ENCODE data around the gene FBXL13. TPM values are rescaled to one million over a fixed set of nuclear protein-coding genes. Genes with fewer than 3 reads are reported as not detected.
"Not testable (repeated sequence)": the region's sequence is repeated elsewhere in the genome, so short reads cannot be mapped to it uniquely, and the experiment has no call there.

FBXL13 gene
- total RNA-seq, 2 experiments from 2014 or later = 0.32 to 0.83 TPM

GRCh38 chr7:103106005-103106702 is 31.6 kb upstream of the FBXL13 start:
- H3K4me3 Mint-ChIP-seq = no peak overlapping the region
- intact Hi-C loops (cut with DNase I, micrococcal nuclease) = no loop called here
- H3K9me3 Mint-ChIP-seq (ENCODE audit: low read depth) = peaks cover 13% of the 10 kb centered on the region
- ChIA-PET POLR2A (no interaction called here), CTCF (interaction anchor here (1.2 kb wide), 1 partner anchor 10 kb away, joined by 4 read pairs; no protein-coding TSS in a partner anchor)
- no peaks in the 10 kb centered on the region for H3K27me3 Mint-ChIP-seq
- H3K27ac Mint-ChIP-seq = no peak overlapping the region
- peaks cover 40% of the 10 kb centered on the region for H3K36me3 Mint-ChIP-seq (ENCODE audit: low read depth)
- DNase-seq (no peak), ATAC-seq (no peak)
- H3K4me1 Mint-ChIP-seq = peaks cover 7% of the 10 kb centered on the region

- no peaks in the 10 kb centered on the region for H3K27me3 Mint-ChIP-seq
- H3K9me3 Mint-ChIP-seq (ENCODE audit: low read depth) = no peaks in the 10 kb centered on the region
- H3K4me1 Mint-ChIP-seq = no peaks in the 10 kb centered on the region
- intact Hi-C loops (cut with DNase I, micrococcal nuclease) = no loop called here
- H3K27ac Mint-ChIP-seq = no peak overlapping the region
- H3K36me3 Mint-ChIP-seq (ENCODE audit: low read depth) = peaks cover 21% of the 10 kb centered on the region
- CTCF ChIA-PET = interaction anchor here (0.5 to 0.8 kb wide), 3 partner anchors 39 to 1978 kb away, joined by 3 to 5 read pairs (median 4); no protein-coding TSS in a partner anchor
- POLR2A ChIA-PET = no interaction called here
- no peak overlapping the region for H3K4me3 Mint-ChIP-seq
- ATAC-seq (no peak), DNase-seq (no peak)
Observed at GRCh38 chr7:103101543-103101942, 26.9 kb upstream of the FBXL13 start.

- CTCF ChIA-PET = no interaction called here
- Mint-ChIP-seq H3K27ac (no peak overlapping the region), H3K27me3 (no peaks in the 10 kb centered on the region), H3K4me3 (no peak overlapping the region), H3K9me3 (ENCODE audit: low read depth) (no peaks in the 10 kb centered on the region), H3K4me1 (no peaks in the 10 kb centered on the region), H3K36me3 (ENCODE audit: low read depth) (peaks cover 24% of the 10 kb centered on the region)
- ATAC-seq (no peak), DNase-seq (no peak)
- POLR2A ChIA-PET = no interaction called here
- intact Hi-C loops (cut with DNase I, micrococcal nuclease) = no loop called here
Observed at GRCh38 chr7:103100348-103100747, 25.8 kb upstream of the FBXL13 start.

- POLR2A ChIA-PET = no interaction called here
- no peak for DNase-seq
Observed at GRCh38 chr7:103097041-103097440, 22.4 kb upstream of the FBXL13 start.

GRCh38 chr7:103095558-103095957 is 21.0 kb upstream of the FBXL13 start:
- H3K27me3 Mint-ChIP-seq; POLR2A ChIA-PET; ATAC-seq; H3K4me1 Mint-ChIP-seq; DNase-seq; H3K27ac Mint-ChIP-seq; intact Hi-C loops (cut with DNase I, micrococcal nuclease); H3K4me3 Mint-ChIP-seq; CTCF ChIA-PET; H3K9me3 Mint-ChIP-seq (ENCODE audit: low read depth): not testable (repeated sequence)
- peaks cover 38% of the 10 kb centered on the region for H3K36me3 Mint-ChIP-seq (ENCODE audit: low read depth)

More at GRCh38 chr7:103097041-103097440, 22.4 kb upstream of the FBXL13 start:
- intact Hi-C loops (cut with DNase I, micrococcal nuclease) = no loop called here
- Mint-ChIP-seq H3K27ac (no peak overlapping the region), H3K36me3 (ENCODE audit: low read depth) (peaks cover 35% of the 10 kb centered on the region), H3K9me3 (ENCODE audit: low read depth) (no peaks in the 10 kb centered on the region), H3K4me3 (no peak overlapping the region), H3K27me3 (no peaks in the 10 kb centered on the region), H3K4me1 (no peaks in the 10 kb centered on the region)
- no peak for ATAC-seq
- CTCF ChIA-PET = interaction anchor here (0.6 to 0.9 kb wide), 3 partner anchors 8 to 20 kb away, joined by 3 to 4 read pairs (median 3); no protein-coding TSS in a partner anchor

GRCh38 chr7:103094102-103094501 is 19.5 kb upstream of the FBXL13 start:
- H3K4me1 Mint-ChIP-seq = no peaks in the 10 kb centered on the region
- H3K27me3 Mint-ChIP-seq = no peaks in the 10 kb centered on the region
- ATAC-seq (no peak), DNase-seq (no peak)
- intact Hi-C loops (cut with DNase I, micrococcal nuclease) = no loop called here
- H3K9me3 Mint-ChIP-seq (ENCODE audit: low read depth) = no peaks in the 10 kb centered on the region
- POLR2A ChIA-PET = no interaction called here
- H3K36me3 Mint-ChIP-seq (ENCODE audit: low read depth) = peaks cover 41% of the 10 kb centered on the region
- H3K27ac Mint-ChIP-seq = no peak overlapping the region
- no peak overlapping the region for H3K4me3 Mint-ChIP-seq
- CTCF ChIA-PET = no interaction called here

GRCh38 chr7:103093429-103093828 is 18.8 kb upstream of the FBXL13 start:
- Mint-ChIP-seq H3K4me3 (no peak overlapping the region), H3K36me3 (ENCODE audit: low read depth) (peaks cover 45% of the 10 kb centered on the region), H3K27ac (no peak overlapping the region), H3K9me3 (ENCODE audit: low read depth) (no peaks in the 10 kb centered on the region), H3K4me1 (no peaks in the 10 kb centered on the region), H3K27me3 (no peaks in the 10 kb centered on the region)
- ChIA-PET POLR2A (no interaction called here), CTCF (interaction anchor here (1.0 kb wide), 1 partner anchor 17 kb away, joined by 3 read pairs; no protein-coding TSS in a partner anchor)
- no peak for DNase-seq
- no peak for ATAC-seq
- intact Hi-C loops (cut with DNase I, micrococcal nuclease) = no loop called here

- ATAC-seq; intact Hi-C loops (cut with DNase I, micrococcal nuclease); H3K4me3 Mint-ChIP-seq; H3K4me1 Mint-ChIP-seq; H3K27me3 Mint-ChIP-seq; DNase-seq; H3K9me3 Mint-ChIP-seq (ENCODE audit: low read depth): not testable (repeated sequence)
- ChIA-PET CTCF (interaction anchor here (0.9 to 3.0 kb wide), 3 partner anchors 11 to 30 kb away, joined by 3 to 9 read pairs (median 3); no protein-coding TSS in a partner anchor), POLR2A (interaction anchor here (0.6 to 0.7 kb wide), 2 partner anchors 31 to 1683 kb away, joined by 3 to 8 read pairs; no protein-coding TSS in a partner anchor)
- peak overlapping the region; percentile 31 for H3K27ac Mint-ChIP-seq
- peaks cover 45% of the 10 kb centered on the region for H3K36me3 Mint-ChIP-seq (ENCODE audit: low read depth)
Observed at GRCh38 chr7:103092321-103092720, 17.7 kb upstream of the FBXL13 start.

- Mint-ChIP-seq H3K4me3 (no peak overlapping the region), H3K36me3 (ENCODE audit: low read depth) (peaks cover 18% of the 10 kb centered on the region)
- POLR2A ChIA-PET = no interaction called here
Observed at GRCh38 chr7:103083210-103083609, 8.6 kb upstream of the FBXL13 start.

GRCh38 chr7:103082497-103082896 is 7.9 kb upstream of the FBXL13 start:
- Mint-ChIP-seq H3K9me3 (ENCODE audit: low read depth) (no peaks in the 10 kb centered on the region), H3K27ac (no peak overlapping the region), H3K4me3 (no peak overlapping the region), H3K4me1 (peaks cover 18% of the 10 kb centered on the region), H3K27me3 (no peaks in the 10 kb centered on the region), H3K36me3 (ENCODE audit: low read depth) (peaks cover 19% of the 10 kb centered on the region)
- no peak for DNase-seq
- intact Hi-C loops (cut with DNase I, micrococcal nuclease) = no loop called here
- no peak for ATAC-seq
- ChIA-PET CTCF (interaction anchor here (0.6 to 2.0 kb wide), 2 partner anchors 9 to 69 kb away, joined by 4 to 9 read pairs; no protein-coding TSS in a partner anchor), POLR2A (no interaction called here)

More at GRCh38 chr7:103083210-103083609, 8.6 kb upstream of the FBXL13 start:
- no peak for DNase-seq
- Mint-ChIP-seq H3K27me3 (no peaks in the 10 kb centered on the region), H3K27ac (no peak overlapping the region), H3K9me3 (ENCODE audit: low read depth) (no peaks in the 10 kb centered on the region), H3K4me1 (peaks cover 15% of the 10 kb centered on the region)
- intact Hi-C loops (cut with DNase I, micrococcal nuclease) = no loop called here
- CTCF ChIA-PET = interaction anchor here (1.1 kb wide), 1 partner anchor 8 kb away, joined by 5 read pairs; the partner anchor contains the start of gene ARMC10
- ATAC-seq = no peak

- Mint-ChIP-seq H3K9me3 (ENCODE audit: low read depth) (no peaks in the 10 kb centered on the region), H3K27ac (no peak overlapping the region), H3K36me3 (ENCODE audit: low read depth) (peaks cover 17% of the 10 kb centered on the region), H3K4me1 (peaks cover 28% of the 10 kb centered on the region), H3K4me3 (no peak overlapping the region), H3K27me3 (no peaks in the 10 kb centered on the region)
- intact Hi-C loops (cut with DNase I, micrococcal nuclease) = no loop called here
- ATAC-seq (no peak), DNase-seq (no peak)
- ChIA-PET POLR2A (no interaction called here), CTCF (interaction anchor here (0.7 to 2.0 kb wide), 2 partner anchors 10 to 19 kb away, joined by 3 to 9 read pairs; no protein-coding TSS in a partner anchor)
Observed at GRCh38 chr7:103080923-103081322, 6.3 kb upstream of the FBXL13 start.

- Mint-ChIP-seq H3K9me3 (ENCODE audit: low read depth) (no peaks in the 10 kb centered on the region), H3K4me1 (peaks cover 31% of the 10 kb centered on the region), H3K27ac (no peak overlapping the region), H3K27me3 (no peaks in the 10 kb centered on the region), H3K36me3 (ENCODE audit: low read depth) (peaks cover 20% of the 10 kb centered on the region), H3K4me3 (no peak overlapping the region)
- intact Hi-C loops (cut with DNase I, micrococcal nuclease) = loop anchor here in 1 of 2 experiments (5.0 kb wide), 1 partner anchor 267 kb away; the partner anchor contains the start of gene PSMC2
- ChIA-PET CTCF (interaction anchor here (0.7 to 1.2 kb wide), 2 partner anchors 11 to 863 kb away, joined by 4 read pairs; no protein-coding TSS in a partner anchor), POLR2A (no interaction called here)
- ATAC-seq (no peak), DNase-seq (no peak)
Observed at GRCh38 chr7:103079836-103080235, 5.2 kb upstream of the FBXL13 start.
